ACC112 (cell line): ENCODE results near the gene C2orf42.
"Not testable (repeated sequence)": the region's sequence is repeated elsewhere in the genome, so short reads cannot be mapped to it uniquely, and the experiment has no call there.

Experiments used
- H2AFZ ChIP-seq: fragments of 200-600 bp; sonication (generic); one replicate; pipeline ENCODE4 v1.6.0; 2017; ENCODE audit warnings: antibody characterized with exemption, low read length; ENCODE audit not compliant: unreplicated experiment
- H3K27ac ChIP-seq: fragments of 200-600 bp; sonication (generic); 2 replicates; pipeline ENCODE4 v1.5.1; 2014; ENCODE audit warnings: low read depth, mild to moderate bottlenecking, antibody characterized with exemption, low read length, moderate library complexity
- H3K27me3 ChIP-seq: fragments of 200-600 bp; sonication (generic); 2 replicates; pipeline ENCODE4 v1.6.1; 2014; ENCODE audit warnings: mild to moderate bottlenecking, antibody characterized with exemption, low read length, moderate library complexity, mixed read lengths; ENCODE audit not compliant: insufficient read depth
- H3K36me3 ChIP-seq: fragments of 200-600 bp; sonication (generic); 2 replicates; pipeline ENCODE4 v1.6.1; 2016; ENCODE audit warnings: mild to moderate bottlenecking, antibody characterized with exemption, low read length, moderate library complexity, mixed read lengths; ENCODE audit not compliant: insufficient read depth
- H3K4me1 ChIP-seq: fragments of 200-600 bp; sonication (generic); one replicate; pipeline ENCODE4 v1.6.1; 2016; ENCODE audit warnings: low read length, mixed read lengths; ENCODE audit not compliant: insufficient read depth, unreplicated experiment, control insufficient read depth
- H3K4me3 ChIP-seq: fragments of 200-600 bp; sonication (generic); 2 replicates; pipeline ENCODE4 v1.5.1; 2014; ENCODE audit warnings: mild to moderate bottlenecking, low read depth, low read length
- H3K79me2 ChIP-seq: fragments of 200-600 bp; sonication (generic); one replicate; pipeline ENCODE4 v1.6.0; 2016; ENCODE audit warnings: low read length; ENCODE audit not compliant: control insufficient read depth, unreplicated experiment, insufficient read depth

The C2orf42 gene

GRCh38 chr2:70143314-70144150 lies 47.3 kb downstream of the C2orf42 start:
- H3K4me3 ChIP-seq, result peak overlapping the region; percentile 76
- H3K27ac ChIP-seq, result peak overlapping the region; percentile 97
- H3K36me3 ChIP-seq, result no peaks in the 10 kb centered on the region
- peak overlapping the region; percentile 64 for H2AFZ ChIP-seq
- peaks cover 17% of the 10 kb centered on the region for H3K4me1 ChIP-seq
- H3K27me3 ChIP-seq, result no peaks in the 10 kb centered on the region
- H3K79me2 ChIP-seq, result peaks cover 12% of the 10 kb centered on the region

DNA sequence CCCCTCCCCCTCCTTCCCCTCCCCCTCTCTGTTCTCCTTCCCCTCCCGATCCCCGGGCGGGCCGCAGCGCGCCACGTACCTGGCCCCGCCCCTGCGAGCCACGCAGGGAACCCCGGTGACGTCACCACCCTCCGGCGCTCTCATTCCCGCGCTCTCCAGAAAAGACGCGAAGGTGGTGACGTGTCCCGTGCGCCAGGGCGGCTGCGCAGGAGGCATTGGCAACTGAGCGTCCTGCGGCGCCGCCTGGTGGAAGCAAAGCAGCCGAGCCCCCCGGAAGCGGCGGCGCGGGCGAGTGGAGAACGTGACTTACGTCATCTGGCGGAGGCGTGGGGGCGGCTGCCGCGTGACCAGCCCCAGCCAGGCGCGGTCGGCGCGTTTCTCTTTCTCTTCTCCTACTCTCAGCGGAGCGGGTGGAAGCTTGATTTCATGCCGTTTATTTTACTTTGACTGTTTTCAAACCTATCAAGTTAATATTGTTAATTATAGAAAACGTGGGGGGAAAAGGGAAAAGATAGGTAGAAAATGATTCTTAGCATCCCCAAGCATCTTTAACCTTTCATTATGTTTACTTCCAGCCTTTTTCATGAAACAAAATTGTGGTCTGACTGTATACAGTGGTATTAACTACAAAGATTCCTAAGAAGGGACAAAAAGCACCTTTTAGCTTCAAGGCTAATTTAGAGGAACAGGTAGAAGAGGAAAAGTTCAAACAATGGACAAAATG lies 48.1 kb downstream of the C2orf42 start:
- Histone ChIP-seq H3K27ac (peak overlapping the region; percentile 97), H3K27me3 (no peaks in the 10 kb centered on the region), H2AFZ (peak overlapping the region; percentile 64), H3K4me1 (peaks cover 17% of the 10 kb centered on the region), H3K4me3 (peak overlapping the region; percentile 79), H3K36me3 (no peaks in the 10 kb centered on the region), H3K79me2 (peaks cover 12% of the 10 kb centered on the region)

DNA sequence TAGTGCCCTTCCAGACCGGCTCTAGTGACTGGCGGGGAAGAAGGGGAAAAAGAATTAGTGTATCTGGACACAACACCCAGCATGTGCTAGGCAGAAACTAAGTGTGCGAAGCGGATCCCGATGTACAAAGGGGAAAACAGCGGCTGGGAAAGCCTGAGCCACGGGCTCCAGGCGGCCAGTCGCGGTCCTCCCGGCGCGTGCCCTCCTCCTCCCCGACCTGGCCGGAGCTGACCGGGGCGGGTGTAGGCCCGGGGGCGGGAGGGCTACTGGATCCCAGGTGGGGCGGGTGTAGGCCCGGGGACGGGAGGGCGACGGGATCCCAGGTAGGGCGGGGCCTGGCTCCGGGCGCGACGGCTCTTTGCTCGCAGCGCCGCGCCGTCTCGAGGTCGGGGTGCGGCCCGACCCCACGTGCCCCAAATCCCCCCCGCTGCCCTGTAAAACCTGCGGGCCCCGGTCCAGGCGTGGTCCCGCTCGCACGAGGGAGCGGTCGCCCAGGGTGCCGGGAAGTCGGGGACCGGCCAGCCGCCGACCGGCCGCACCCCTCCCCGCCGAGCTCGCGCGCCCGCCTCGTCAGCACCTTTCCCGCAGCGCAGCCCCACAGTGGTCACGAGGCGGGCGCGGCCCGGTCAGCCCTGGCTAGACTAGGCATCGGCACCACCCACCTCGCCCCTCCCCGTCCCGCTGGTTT lies 48.8 kb downstream of the C2orf42 start:
- Histone ChIP-seq H3K36me3 (no peaks in the 10 kb centered on the region), H3K27me3 (no peaks in the 10 kb centered on the region), H3K4me1 (peaks cover 17% of the 10 kb centered on the region), H3K79me2 (peaks cover 12% of the 10 kb centered on the region), H3K27ac (peak overlapping the region; percentile 85), H3K4me3 (peak overlapping the region; percentile 79), H2AFZ (no peak overlapping the region)

- no peaks in the 10 kb centered on the region for H3K27me3 ChIP-seq
- no peaks in the 10 kb centered on the region for H3K36me3 ChIP-seq
- peaks cover 12% of the 10 kb centered on the region for H3K79me2 ChIP-seq
- H3K4me1 ChIP-seq, result peaks cover 23% of the 10 kb centered on the region
- H3K4me3 ChIP-seq, result peak overlapping the region; percentile 79
- H2AFZ ChIP-seq, result no peak overlapping the region
- H3K27ac ChIP-seq, result peak overlapping the region; percentile 85
Measured at GRCh38 chr2:70141212-70141901, 49.5 kb downstream of the C2orf42 start.

DNA sequence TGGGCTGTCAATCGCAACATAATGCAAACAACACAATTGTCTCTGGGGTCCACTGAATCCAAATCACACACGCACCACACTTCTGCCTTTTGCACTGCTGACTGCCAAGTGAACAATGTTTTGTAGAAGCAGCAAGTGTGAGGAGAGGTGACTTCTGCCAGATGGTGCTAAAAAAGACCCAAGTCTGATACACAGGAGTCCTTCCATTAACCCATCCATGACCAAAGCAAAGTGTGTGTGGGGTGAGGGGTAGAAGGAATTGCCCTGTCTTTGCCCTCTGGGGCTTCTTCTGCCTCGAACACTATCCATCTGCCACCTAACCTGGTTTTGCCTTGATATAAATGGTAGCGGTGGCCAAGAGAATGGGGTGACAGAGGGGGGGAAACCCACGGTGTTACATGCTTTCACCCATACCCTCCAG lies 50.0 kb downstream of the C2orf42 start:
- peak overlapping the region; percentile 85 for H3K27ac ChIP-seq
- peaks cover 12% of the 10 kb centered on the region for H3K79me2 ChIP-seq
- H3K4me3 ChIP-seq, result no peak overlapping the region
- H3K4me1 ChIP-seq, result peaks cover 26% of the 10 kb centered on the region
- H2AFZ ChIP-seq, result no peak overlapping the region
- no peaks in the 10 kb centered on the region for H3K27me3 ChIP-seq
- H3K36me3 ChIP-seq, result no peaks in the 10 kb centered on the region

GRCh38 chr2:70134323-70134983 lies 56.4 kb downstream of the C2orf42 start:
- H2AFZ ChIP-seq, H3K79me2 ChIP-seq, H3K27me3 ChIP-seq, H3K36me3 ChIP-seq, H3K4me3 ChIP-seq: not testable (repeated sequence)
- Histone ChIP-seq H3K27ac (peak overlapping the region; percentile 91; the same call in 1 of the 2 replicates), H3K4me1 (peaks cover 38% of the 10 kb centered on the region)

DNA sequence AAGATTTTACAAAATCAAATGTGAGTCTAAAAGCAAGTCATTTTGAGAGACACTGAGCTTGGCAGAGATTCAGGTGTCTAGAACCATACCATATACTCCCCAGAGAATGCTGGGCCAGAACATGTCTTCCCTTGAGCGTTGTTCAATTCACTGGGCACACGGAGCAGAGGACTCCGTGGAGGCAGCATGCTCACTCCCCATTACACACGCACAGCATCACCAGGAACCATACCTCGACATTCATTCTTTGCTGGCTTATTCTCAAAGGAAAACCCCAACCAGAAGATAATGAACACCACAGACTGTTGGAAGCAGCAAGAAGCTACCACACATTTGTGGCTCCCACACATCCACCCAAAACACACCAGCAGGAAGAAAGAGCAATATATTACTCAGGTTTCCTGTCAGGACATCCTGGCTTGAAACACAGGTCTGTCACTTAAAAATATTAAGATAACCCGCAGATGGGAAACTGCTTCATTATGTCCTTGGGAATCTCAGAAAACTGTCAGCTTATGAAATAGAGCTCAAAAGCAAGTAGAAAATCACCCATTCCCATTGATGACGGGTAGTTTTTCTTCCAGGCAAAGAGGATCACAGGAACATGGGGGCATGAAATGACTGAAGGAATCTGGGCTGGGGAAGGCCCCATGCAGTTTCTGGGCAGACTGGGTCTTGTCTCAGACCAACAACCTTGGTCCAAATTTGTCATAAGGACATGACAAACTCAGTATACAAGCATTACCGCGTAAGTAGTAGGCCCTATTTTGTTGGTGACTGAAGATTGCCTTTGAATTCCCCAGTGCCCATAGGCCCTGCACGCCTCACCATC lies 57.1 kb downstream of the C2orf42 start:
- no peak overlapping the region for H3K4me3 ChIP-seq
- no peaks in the 10 kb centered on the region for H3K79me2 ChIP-seq
- peaks cover 38% of the 10 kb centered on the region for H3K4me1 ChIP-seq
- no peaks in the 10 kb centered on the region for H3K27me3 ChIP-seq
- H2AFZ ChIP-seq, result peak overlapping the region; percentile 18
- H3K27ac ChIP-seq, result peak overlapping the region; percentile 84; the same call in 1 of the 2 replicates
- no peaks in the 10 kb centered on the region for H3K36me3 ChIP-seq

- Histone ChIP-seq H3K36me3 (no peaks in the 10 kb centered on the region), H3K79me2 (no peaks in the 10 kb centered on the region), H3K27me3 (no peaks in the 10 kb centered on the region), H2AFZ (peak overlapping the region; percentile 63), H3K27ac (peak overlapping the region; percentile 84), H3K4me1 (peaks cover 40% of the 10 kb centered on the region), H3K4me3 (peak overlapping the region; percentile 66)
Measured at GRCh38 chr2:70133127-70133452, 57.7 kb downstream of the C2orf42 start.

DNA sequence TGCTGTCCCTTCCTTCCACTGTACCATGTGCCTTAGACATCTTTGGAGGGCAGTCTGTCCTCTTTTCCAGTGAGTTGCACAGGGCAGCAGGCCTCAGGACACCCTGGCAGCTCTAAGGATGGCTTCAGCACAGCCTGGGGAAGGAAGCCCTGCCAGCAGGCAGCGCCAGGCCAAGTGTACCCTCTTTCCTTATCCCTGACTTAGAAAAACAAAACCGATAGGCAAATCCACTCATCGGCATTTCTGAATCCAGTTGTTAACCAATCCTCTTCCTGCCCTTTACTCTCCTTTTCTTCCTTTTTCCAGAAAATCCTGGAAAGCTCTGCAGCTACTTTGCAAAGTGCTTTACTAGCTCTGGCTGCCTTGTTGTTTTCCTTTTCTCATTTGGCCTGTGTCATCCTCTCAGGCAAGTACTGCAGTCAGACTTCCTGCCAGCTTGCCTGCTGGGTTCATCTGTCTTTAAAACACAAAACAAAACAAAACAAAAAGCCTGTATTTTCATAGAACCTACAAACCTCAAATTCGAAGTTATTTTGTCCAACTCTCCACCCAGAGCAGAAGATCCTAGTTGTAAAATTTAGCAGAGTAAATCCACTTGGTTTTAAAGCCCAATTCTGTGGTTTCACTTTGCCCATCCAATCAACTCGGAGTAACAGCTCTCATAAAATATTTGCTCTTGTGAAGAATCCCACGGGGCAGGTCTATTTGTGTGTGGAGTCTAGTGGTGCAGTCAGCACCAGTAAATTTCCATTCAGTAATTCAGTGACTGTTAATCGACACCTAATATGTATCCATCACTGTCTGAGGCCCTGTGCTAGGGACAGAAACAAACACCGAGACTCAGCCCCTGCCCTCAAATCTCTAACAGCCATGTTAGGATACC lies 58.3 kb downstream of the C2orf42 start:
- Histone ChIP-seq H3K4me1 (peaks cover 46% of the 10 kb centered on the region), H2AFZ (peak overlapping the region; percentile 63), H3K27me3 (no peaks in the 10 kb centered on the region), H3K27ac (peak overlapping the region; percentile 84), H3K4me3 (peak overlapping the region; percentile 66), H3K36me3 (no peaks in the 10 kb centered on the region), H3K79me2 (no peaks in the 10 kb centered on the region)
